ENCODE measurements around the gene KCNQ1OT1. TPM values are rescaled to one million over a fixed set of nuclear protein-coding genes. Genes with fewer than 3 reads are reported as not detected.

KCNQ1OT1 gene
- total and polyA plus RNA-seq, 9 of the 15 experiments (the other 6 are each of a cell fraction or from before 2014, with no cell fraction given), result 0.04 to 2.3 (median 0.74) TPM

DNA sequence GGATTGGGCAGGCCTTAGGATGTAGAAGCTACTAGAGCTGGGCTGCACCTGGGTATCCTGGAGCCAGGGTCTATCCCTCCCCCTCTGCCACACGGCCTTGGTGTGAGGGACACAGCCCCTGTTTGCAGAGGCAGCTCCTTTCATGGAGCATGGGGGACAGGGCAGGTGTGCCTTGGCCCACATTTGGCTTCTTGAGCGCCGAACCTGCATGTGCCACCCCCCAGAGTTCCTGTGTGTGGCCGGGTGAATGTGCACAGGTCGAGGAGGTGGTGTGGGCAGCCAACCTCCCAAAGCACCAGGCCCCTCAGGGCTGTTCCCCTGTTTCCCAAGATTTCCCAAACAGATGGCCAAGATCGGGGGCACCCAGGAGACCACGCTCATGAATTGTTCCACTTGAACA is 7.9 kb upstream of the KCNQ1OT1 start:
- Histone ChIP-seq H3K79me2 (ENCODE audit: control insufficient read depth, insufficient read depth, low read length) (no peaks in the 10 kb centered on the region), H2AFZ (ENCODE audit: low read depth, low read length) (no peak overlapping the region), H3K36me3 (ENCODE audit: control insufficient read depth, insufficient read depth, low read length) (no peaks in the 10 kb centered on the region), H3K4me3 (no peak overlapping the region), H3K9ac (ENCODE audit: insufficient read depth in 1 of 2, low read depth in 2 of 2, low read length in 2 of 2) (no peak overlapping the region), H3K4me2 (ENCODE audit: insufficient read depth, low read length) (no peak overlapping the region), H4K20me1 (replicated peaks; ENCODE audit: control insufficient read depth, insufficient read depth, low read length) (no peaks in the 10 kb centered on the region), H3K4me1 (replicated peaks in 1 of 2; ENCODE audit: control insufficient read depth in 2 of 2, insufficient read depth in 2 of 2, low read length in 2 of 2) (peaks cover 4 to 20% of the 10 kb centered on the region in 2 experiments; a peak in 4 of 5 replicates), H3K9me1 (ENCODE audit: control insufficient read depth, insufficient read depth, low read length) (no peaks in the 10 kb centered on the region), H3K27me3 (ENCODE audit: control insufficient read depth in 2 of 2, insufficient read depth in 2 of 2, low read length in 2 of 2) (0 out of 5 replicates have a peak, but pooled peaks cover 0 to 12% of the 10 kb centered on the region in 2 experiments), H3K9me3 (replicated peaks; ENCODE audit: control insufficient read depth, insufficient read depth, low read depth, low read length) (no peaks in the 10 kb centered on the region; the same call in 1 of the 2 replicates), H3K27ac (ENCODE audit: extremely low read depth, low read depth, low read length) (no peak overlapping the region)
- in situ Hi-C loops (cut with MboI), result no loop called here
- ChIA-PET CTCF (ENCODE audit: low intra/inter-chr PET ratio) (no interaction called here), POLR2A (interaction anchor here (1.6 kb wide), 1 partner anchor 10 kb away, joined by 8 read pairs; no protein-coding TSS in a partner anchor)
- no peak for DNase-seq (ENCODE audit: extremely low read depth in 1 of 4, low spot score in 3 of 4)
- intact Hi-C loops (cut with micrococcal nuclease), result no loop called here
- BruUV-seq (replicated peaks), result no TSS peak
- 23% methylated on average over 7 of the region's 7 CpGs for whole genome bisulfite sequencing (ENCODE audit: insufficient coverage, low coverage, missing lambda C conversion rate)
- ATAC-seq, result no peak
- TF ChIP-seq ZEB2 (IDR thresholded peaks at IDR 0.05) (no peak), PHF20 (IDR thresholded peaks at IDR 0.05; ENCODE audit: partially characterized antibody) (no peak), ESRRA (IDR thresholded peaks at IDR 0.05; ENCODE audit: borderline replicate concordance, low read depth) (0 out of 2 replicates have a peak, but pooled peaks have one; percentile 1)
- TF ChIP-seq, protein P1, sequence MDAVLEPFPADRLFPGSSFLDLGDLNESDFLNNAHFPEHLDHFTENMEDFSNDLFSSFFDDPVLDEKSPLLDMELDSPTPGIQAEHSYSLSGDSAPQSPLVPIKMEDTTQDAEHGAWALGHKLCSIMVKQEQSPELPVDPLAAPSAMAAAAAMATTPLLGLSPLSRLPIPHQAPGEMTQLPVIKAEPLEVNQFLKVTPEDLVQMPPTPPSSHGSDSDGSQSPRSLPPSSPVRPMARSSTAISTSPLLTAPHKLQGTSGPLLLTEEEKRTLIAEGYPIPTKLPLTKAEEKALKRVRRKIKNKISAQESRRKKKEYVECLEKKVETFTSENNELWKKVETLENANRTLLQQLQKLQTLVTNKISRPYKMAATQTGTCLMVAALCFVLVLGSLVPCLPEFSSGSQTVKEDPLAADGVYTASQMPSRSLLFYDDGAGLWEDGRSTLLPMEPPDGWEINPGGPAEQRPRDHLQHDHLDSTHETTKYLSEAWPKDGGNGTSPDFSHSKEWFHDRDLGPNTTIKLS (IDR thresholded peaks at IDR 0.05; ENCODE audit: borderline replicate concordance, low read depth), result no peak
- FAIRE-seq, result no peak

DNA sequence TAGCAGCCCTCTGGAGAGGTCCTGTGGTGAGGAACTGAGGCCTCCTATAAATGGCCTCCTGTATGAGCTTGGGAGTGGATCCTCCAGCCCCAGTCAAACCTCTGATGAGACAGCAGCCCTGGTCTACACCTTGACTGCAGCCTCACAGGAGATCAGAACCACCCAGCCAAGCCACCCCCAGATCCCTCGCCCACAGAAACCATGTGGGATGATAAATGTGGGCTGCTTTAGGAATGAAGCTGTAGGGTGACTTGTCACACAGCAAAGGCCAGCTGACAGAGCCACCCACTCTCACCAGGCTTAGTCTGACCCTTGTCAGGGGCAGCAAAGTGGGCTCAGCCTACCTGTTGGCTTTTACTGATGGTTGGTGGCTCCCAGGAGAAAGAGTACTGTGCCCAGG is 6.5 kb upstream of the KCNQ1OT1 start:
- peaks cover 5 to 28% of the 10 kb centered on the region in 2 experiments; a peak in 4 of 5 replicates for H3K4me1 ChIP-seq (replicated peaks in 1 of 2; ENCODE audit: control insufficient read depth in 2 of 2, insufficient read depth in 2 of 2, low read length in 2 of 2)
- H3K36me3 ChIP-seq (ENCODE audit: control insufficient read depth, insufficient read depth, low read length), result no peaks in the 10 kb centered on the region
- BruUV-seq (replicated peaks), result no TSS peak
- no peak overlapping the region for H2AFZ ChIP-seq (ENCODE audit: low read depth, low read length)
- no peak overlapping the region for H3K9ac ChIP-seq (ENCODE audit: insufficient read depth in 1 of 2, low read depth in 2 of 2, low read length in 2 of 2)
- H3K27ac ChIP-seq (ENCODE audit: extremely low read depth, low read depth, low read length), result no peak overlapping the region
- no peaks in the 10 kb centered on the region for H3K9me1 ChIP-seq (ENCODE audit: control insufficient read depth, insufficient read depth, low read length)
- H3K9me3 ChIP-seq (replicated peaks; ENCODE audit: control insufficient read depth, insufficient read depth, low read depth, low read length), result no peaks in the 10 kb centered on the region; the same call in 1 of the 2 replicates
- ChIA-PET POLR2A (no interaction called here), CTCF (ENCODE audit: low intra/inter-chr PET ratio) (no interaction called here)
- no peak overlapping the region for H3K4me2 ChIP-seq (ENCODE audit: insufficient read depth, low read length)
- WGBS (ENCODE audit: insufficient coverage, low coverage, missing lambda C conversion rate), result 27% methylated on average over 1 of the region's 1 CpG
- H3K79me2 ChIP-seq (ENCODE audit: control insufficient read depth, insufficient read depth, low read length), result no peaks in the 10 kb centered on the region
- H4K20me1 ChIP-seq (replicated peaks; ENCODE audit: control insufficient read depth, insufficient read depth, low read length), result no peaks in the 10 kb centered on the region
- in situ Hi-C loops (cut with MboI), result no loop called here
- intact Hi-C loops (cut with micrococcal nuclease), result no loop called here
- H3K27me3 ChIP-seq (ENCODE audit: control insufficient read depth in 2 of 2, insufficient read depth in 2 of 2, low read length in 2 of 2), result no peaks in the 10 kb centered on the region
- H3K4me3 ChIP-seq, result no peak overlapping the region
- FAIRE-seq, result no peak
- no peak for ATAC-seq
- no peak for DNase-seq (ENCODE audit: extremely low read depth in 1 of 4, low spot score in 3 of 4)
- TF ChIP-seq TCFL5 (CRISPR knock-in tag; conservative IDR thresholded peaks at IDR 0.05) (no peak), CBX1 (IDR thresholded peaks at IDR 0.05; ENCODE audit: low read depth) (no peak), CHD2 (IDR thresholded peaks at IDR 0.05; ENCODE audit: low read depth, low read length) (no peak), SETDB1 (IDR thresholded peaks at IDR 0.05; ENCODE audit: low read length) (no peak), TOE1 (IDR thresholded peaks at IDR 0.05; ENCODE audit: borderline replicate concordance) (no peak), TOE1 (CRISPR knock-in tag; IDR thresholded peaks at IDR 0.05; ENCODE audit: borderline replicate concordance, low read depth) (no peak), ZNF699 (CRISPR knock-in tag; IDR thresholded peaks at IDR 0.05; ENCODE audit: insufficient replicate concordance) (no peak), SNRNP70 (optimal IDR thresholded peaks at IDR 0.05; ENCODE audit: low read depth, low read length) (no peak), HDAC2 (IDR thresholded peaks at IDR 0.05) (no peak), CREB1 (IDR thresholded peaks at IDR 0.05) (no peak), CREB1 (CRISPR knock-in tag; IDR thresholded peaks at IDR 0.05) (no peak), SMARCA4 (IDR thresholded peaks at IDR 0.05) (no peak), FUS (optimal IDR thresholded peaks at IDR 0.05; ENCODE audit: low read depth, low read length) (no peak), U2AF1 (optimal IDR thresholded peaks at IDR 0.05; ENCODE audit: low read depth, low read length) (no peak)
- TF ChIP-seq, protein P2, sequence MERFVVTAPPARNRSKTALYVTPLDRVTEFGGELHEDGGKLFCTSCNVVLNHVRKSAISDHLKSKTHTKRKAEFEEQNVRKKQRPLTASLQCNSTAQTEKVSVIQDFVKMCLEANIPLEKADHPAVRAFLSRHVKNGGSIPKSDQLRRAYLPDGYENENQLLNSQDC (CRISPR knock-in tag; IDR thresholded peaks at IDR 0.05), result no peak
